K562 (cell line): Measurements from ENCODE around the gene NUFIP1. TPM values are rescaled to one million over a fixed set of nuclear protein-coding genes. Genes with fewer than 3 reads are reported as not detected.

Source experiments
- ATAC-seq: fragments of 200-7000 bp; cut with Tn5 transposase; 3 replicates; pipeline ENCODE4 v1.9.1; 2020; ENCODE audit warnings: moderate library complexity
- BruUV-seq: library from RNA; stranded (reverse); fragments of 400-500 nt; replicated peaks from 2 replicates; lab custom pipeline; 2021; lab: Mats Ljungman, UMichigan
- CTCF ChIA-PET: fragments of 300-600 bp; formaldehyde crosslinking; extraction: SDS; loops from one replicate; lab custom pipeline; 2021; ENCODE audit warnings: low intra/inter-chr PET ratio; lab: Yijun Ruan, JAX
- POLR2A ChIA-PET: fragments of 300-600, 350-650 bp; sonication (Branson Sonifier 250); formaldehyde crosslinking; extraction: SDS; loops from one replicate; lab custom pipeline; 2021; ENCODE audit warnings: antibody characterized with exemption, inconsistent platforms; lab: Yijun Ruan, JAX
- DNase-seq, 4 experiments: peaks; one replicate each; pipeline versions ENCODE4 v3.0.0 to v3.0.0-alpha.2; 2011 to 2018; ENCODE audit warnings: low spot score in 3 of 4, mixed read lengths in 3 of 4; ENCODE audit errors: extremely low read depth in 1 of 4
- FAIRE-seq: peaks from 2 replicates; lab custom pipeline; 2011; peaks lifted over from hg19 to GRCh38; lab: Jason Lieb, UNC
- H2AFZ ChIP-seq: 2 replicates; pipeline ENCODE4 v1.6.0; 2011; ENCODE audit warnings: low read depth, low read length, control low read depth, inconsistent platforms
- H3K27ac ChIP-seq: fragments of 200-600 bp; 3 replicates; pipeline ENCODE4 v1.8.0; 2011; ENCODE audit warnings: low read depth, mild to moderate bottlenecking, control low read depth, inconsistent platforms, low read length, moderate library complexity, mixed read lengths; ENCODE audit errors: extremely low read depth
- H3K27me3 ChIP-seq, 2 experiments: fragments of 300-600 bp in 1 of 2; 2 replicates in 1 of 2; 3 replicates in 1 of 2; pipeline versions ENCODE4 v1.6.0 to v1.8.0; 2011; ENCODE audit warnings: inconsistent platforms in 2 of 2, low read length in 2 of 2, mild to moderate bottlenecking in 1 of 2, mixed read lengths in 1 of 2, moderate library complexity in 1 of 2; ENCODE audit not compliant: control insufficient read depth in 2 of 2, insufficient read depth in 2 of 2
- H3K36me3 ChIP-seq: fragments of 300-600 bp; 3 replicates; pipeline ENCODE4 v1.8.0; 2011; ENCODE audit warnings: mild to moderate bottlenecking, low read length, inconsistent platforms; ENCODE audit not compliant: control insufficient read depth, insufficient read depth
- H3K4me1 ChIP-seq, 2 experiments: fragments of 200-600 bp in 1 of 2; replicated peaks in 1 of 2; 2 replicates in 1 of 2; 3 replicates in 1 of 2; pipeline versions ENCODE4 v1.5.1 to v1.8.0; 2011; ENCODE audit warnings: inconsistent platforms in 2 of 2, low read length in 2 of 2, mild to moderate bottlenecking in 1 of 2, mixed read lengths in 1 of 2, moderate library complexity in 1 of 2; ENCODE audit not compliant: control insufficient read depth in 2 of 2, insufficient read depth in 2 of 2
- H3K4me2 ChIP-seq: 2 replicates; pipeline ENCODE4 v1.6.1; 2011; ENCODE audit warnings: low read length, control low read depth, inconsistent platforms, mixed read lengths; ENCODE audit not compliant: insufficient read depth
- H3K4me3 ChIP-seq: fragments of 200-600 bp; sonication (generic), shearing (Covaris generic); 2 replicates; pipeline ENCODE4 v1.5.1; 2016; ENCODE audit warnings: control low read depth, inconsistent platforms
- H3K79me2 ChIP-seq: fragments of 200-600 bp; 3 replicates; pipeline ENCODE4 v1.8.0; 2011; ENCODE audit warnings: low read length, inconsistent platforms; ENCODE audit not compliant: control insufficient read depth, insufficient read depth
- H3K9ac ChIP-seq, 2 experiments: 2 replicates each; pipeline versions ENCODE4 v1.6.0 to v1.6.1; 2011; ENCODE audit warnings: low read depth in 2 of 2, low read length in 2 of 2, control low read depth in 1 of 2, inconsistent platforms in 1 of 2, mild to moderate bottlenecking in 1 of 2, mixed read lengths in 1 of 2; ENCODE audit not compliant: insufficient read depth in 1 of 2
- H3K9me1 ChIP-seq: one replicate; pipeline ENCODE4 v1.6.0; 2011; ENCODE audit warnings: inconsistent platforms, mild to moderate bottlenecking, low read length, moderate library complexity; ENCODE audit not compliant: control insufficient read depth, insufficient read depth
- H3K9me3 ChIP-seq: replicated peaks from 2 replicates; pipeline ENCODE4 v1.5.1; 2011; ENCODE audit warnings: low read depth, low read length, inconsistent platforms; ENCODE audit not compliant: control insufficient read depth, insufficient read depth
- H4K20me1 ChIP-seq: replicated peaks from 2 replicates; pipeline ENCODE4 v1.6.1; 2011; ENCODE audit warnings: low read length, inconsistent platforms, mixed read lengths; ENCODE audit not compliant: control insufficient read depth, insufficient read depth
- CBX5 ChIP-seq: IDR thresholded peaks from 2 replicates; pipeline ENCODE4 v1.6.1; 2014; ENCODE audit warnings: low read depth, borderline replicate concordance
- MAFK ChIP-seq: IDR thresholded peaks from 2 replicates; pipeline ENCODE4 v1.6.1; 2011; ENCODE audit warnings: low read length, improper control_type of control experiment
- PPARD ChIP-seq: fragments of 250-450 bp; sonication (Bioruptor Pico); IDR thresholded peaks from 2 replicates; pipeline ENCODE4 v1.8.0; 2022; ENCODE audit warnings: inconsistent platforms, mild to moderate bottlenecking, moderate library complexity
- SUPT5H ChIP-seq: fragments of 450-650 bp; IDR thresholded peaks from 2 replicates; pipeline ENCODE4 v1.6.1; 2016
- TEAD4 ChIP-seq, 2 experiments: sonication (generic) in 1 of 2; formaldehyde crosslinking in 1 of 2; IDR thresholded peaks; 2 replicates each; pipeline versions ENCODE4 v1.6.1 to v1.8.0; 2012 to 2022; ENCODE audit warnings: borderline replicate concordance in 1 of 2, inconsistent platforms in 1 of 2, low read length in 1 of 2, mild to moderate bottlenecking in 1 of 2, missing genetic modification reagents in 1 of 2
- WHSC1 ChIP-seq: IDR thresholded peaks from one replicate; pipeline ENCODE4 v1.6.1; 2012; ENCODE audit warnings: low read length, control low read depth, inconsistent platforms
- ZNF253 ChIP-seq: fragments of 250-450 bp; sonication (Bioruptor Pico); conservative IDR thresholded peaks from 2 replicates; pipeline ENCODE4 v1.6.1; 2021; ENCODE audit warnings: mild to moderate bottlenecking
- ZNF282 ChIP-seq: sonication (generic); formaldehyde crosslinking; IDR thresholded peaks from 2 replicates; pipeline ENCODE4 v1.8.1; 2023; ENCODE audit warnings: missing genetic modification reagents
- ZNF583 ChIP-seq: fragments of 250-450 bp; sonication (Bioruptor Pico); IDR thresholded peaks from 2 replicates; pipeline ENCODE4 v1.4.0; 2020
- WGBS: fragments of 100-300 bp; shearing (Covaris generic); methylation state at CpG from one replicate; pipeline ENCODE4 v1.1.6; 2016; ENCODE audit warnings: low coverage, mixed read lengths; ENCODE audit not compliant: insufficient coverage; ENCODE audit errors: missing lambda C conversion rate; 5-methylcytosine and 5-hydroxymethylcytosine counted together
- in situ Hi-C: fragments of 300-500 bp; cut with MboI; formaldehyde crosslinking; loops from 4 replicates; pipeline ENCODE4 v1.15.0; 2018; ENCODE audit warnings: inconsistent platforms, mixed read lengths
- intact Hi-C: fragments of 100-400 bp; cut with micrococcal nuclease; formaldehyde crosslinking; loops from 2 replicates; pipeline ENCODE4 v1.14.2; 2022
- polyA plus RNA-seq, 8 experiments: library from polyadenylated mRNA; depleted of rRNA in 4 of 8; stranded (reverse) in 5 of 8; unstranded in 3 of 8; fragments of >200 nt; fragmentation: Nextera tagmentation in 2 of 8; fragmentation: Illumina TruSeq in 1 of 8; extraction: Ambion mirVana in 2 of 8; extraction: Trizol in 1 of 8; gene quantifications; 2 replicates each; pipeline versions ENCODE4 v1.2.1 to v1.2.3, GENCODE V29; 2011 to 2014; ENCODE audit warnings: inconsistent platforms in 1 of 8, missing spikeins in 1 of 8
- total RNA-seq, 7 experiments: library from RNA; depleted of rRNA in 6 of 7; stranded (reverse); fragments of >200 nt in 6 of 7; fragmentation: Illumina TruSeq in 2 of 7; extraction: Trizol in 2 of 7; gene quantifications; 2 replicates each; pipeline versions ENCODE4 v1.2.1 to v1.2.3, GENCODE V29; 2011 to 2021; ENCODE audit warnings: low replicate concordance in 1 of 7
- TF ChIP-seq, protein P1 (sequence below): sonication (generic); formaldehyde crosslinking; IDR thresholded peaks from 2 replicates; pipeline ENCODE4 v1.8.0; 2022; ENCODE audit warnings: mild to moderate bottlenecking, missing genetic modification reagents

Gene NUFIP1
- total and polyA plus RNA-seq, 9 of the 15 experiments (the other 6 are each of a cell fraction or from before 2014, with no cell fraction given), result 2.6 to 9.7 (median 4.1) TPM

GRCh38 chr13:44989941-44990340 is 670 bp upstream of the NUFIP1 start:
- Histone ChIP-seq H3K36me3 (peaks cover 13% of the 10 kb centered on the region; the same call in 2 of the 3 replicates), H3K4me1 (peaks cover 0 to 6% of the 10 kb centered on the region in 2 experiments; a peak in 3 of 5 replicates), H3K9me1 (no peaks in the 10 kb centered on the region), H3K9me3 (no peaks in the 10 kb centered on the region), H3K9ac (peak overlapping the region; percentile 91 to 98), H3K79me2 (peaks cover 65% of the 10 kb centered on the region), H4K20me1 (0 out of 2 replicates have a peak, but pooled peaks cover 4% of the 10 kb centered on the region), H3K4me3 (peak overlapping the region; percentile 98), H2AFZ (peak overlapping the region; percentile 96), H3K27ac (peak overlapping the region; percentile 83), H3K4me2 (peak overlapping the region; percentile 97), H3K27me3 (no peaks in the 10 kb centered on the region)
- 4% methylated on average over 10 of the region's 10 CpGs for WGBS
- peak in 1 of 4 experiments; percentile 5 for DNase-seq
- ATAC-seq, result peak; percentile 32
- ChIA-PET POLR2A (no interaction called here), CTCF (no interaction called here)
- in situ Hi-C loops, result no loop called here
- no TSS peak for BruUV-seq
- intact Hi-C loops, result no loop called here
- FAIRE-seq, result no peak
- TF ChIP-seq ZNF253 (CRISPR knock-in tag) (no peak), SUPT5H (no peak), ZNF583 (CRISPR knock-in tag) (no peak), TEAD4 (IDR thresholded peaks at IDR 0.05; ENCODE audit: low read length) (no peak), TEAD4 (CRISPR knock-in tag; IDR thresholded peaks at IDR 0.05; ENCODE audit: borderline replicate concordance) (no peak), CBX5 (no peak), MAFK (no peak), WHSC1 (no peak), PPARD (CRISPR knock-in tag) (no peak), ZNF282 (CRISPR knock-in tag) (no peak)
- TF ChIP-seq, protein P1, sequence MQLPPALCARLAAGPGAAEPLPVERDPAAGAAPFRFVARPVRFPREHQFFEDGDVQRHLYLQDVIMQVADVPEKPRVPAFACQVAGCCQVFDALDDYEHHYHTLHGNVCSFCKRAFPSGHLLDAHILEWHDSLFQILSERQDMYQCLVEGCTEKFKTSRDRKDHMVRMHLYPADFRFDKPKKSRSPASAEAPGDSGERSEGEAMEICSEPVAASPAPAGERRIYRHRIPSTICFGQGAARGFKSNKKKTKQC (CRISPR knock-in tag), result no peak
